HEK293 (cell line): ENCODE measurements around the gene REX1BD.
A peak's percentile ranks its signal among the peaks of the same experiment; 100 is the strongest.

Experiments
- ELK4 ChIP-seq: IDR thresholded peaks from 2 replicates; pipeline ENCODE4 v1.6.1; 2011; ENCODE audit warnings: mild to moderate bottlenecking, low read depth, low read length, borderline replicate concordance
- FEZF1 ChIP-seq: fragments of 450-650 bp; formaldehyde crosslinking; IDR thresholded peaks from 2 replicates; pipeline ENCODE4 v1.5.1; 2016; ENCODE audit warnings: missing biosample characterization, missing genetic modification characterization
- GLIS1 ChIP-seq: fragments of 450-650 bp; formaldehyde crosslinking; IDR thresholded peaks from 2 replicates; pipeline ENCODE4 v1.5.1; 2016; ENCODE audit warnings: missing biosample characterization, missing genetic modification characterization
- GLIS2 ChIP-seq: fragments of 450-650 bp; formaldehyde crosslinking; IDR thresholded peaks from 2 replicates; pipeline ENCODE4 v1.5.1; 2016; ENCODE audit warnings: missing biosample characterization, missing genetic modification characterization
- INSM2 ChIP-seq: fragments of 450-650 bp; formaldehyde crosslinking; IDR thresholded peaks from 2 replicates; pipeline ENCODE4 v1.5.1; 2016; ENCODE audit warnings: missing biosample characterization, missing genetic modification characterization
- KLF10 ChIP-seq: fragments of 450-650 bp; IDR thresholded peaks from 2 replicates; pipeline ENCODE4 v1.5.1; 2018; ENCODE audit warnings: missing biosample characterization, mild to moderate bottlenecking, missing genetic modification characterization
- OSR2 ChIP-seq: fragments of 450-650 bp; formaldehyde crosslinking; IDR thresholded peaks from 2 replicates; pipeline ENCODE4 v1.5.1; 2016; ENCODE audit warnings: missing biosample characterization, missing genetic modification characterization
- RBAK ChIP-seq: fragments of 450-650 bp; formaldehyde crosslinking; IDR thresholded peaks from 2 replicates; pipeline ENCODE4 v1.5.1; 2016; ENCODE audit warnings: missing biosample characterization, missing genetic modification characterization
- REPIN1 ChIP-seq: fragments of 450-650 bp; formaldehyde crosslinking; IDR thresholded peaks from 2 replicates; pipeline ENCODE4 v1.5.1; 2017; ENCODE audit warnings: missing biosample characterization, missing genetic modification characterization, low read depth
- ZBTB1 ChIP-seq: fragments of 450-650 bp; formaldehyde crosslinking; IDR thresholded peaks from 2 replicates; pipeline ENCODE4 v1.5.1; 2016; ENCODE audit warnings: missing biosample characterization, missing genetic modification characterization
- ZBTB10 ChIP-seq: fragments of 450-650 bp; formaldehyde crosslinking; IDR thresholded peaks from 2 replicates; pipeline ENCODE4 v1.5.1; 2016; ENCODE audit warnings: missing biosample characterization, missing genetic modification characterization
- ZBTB17 ChIP-seq: fragments of 450-650 bp; formaldehyde crosslinking; IDR thresholded peaks from 2 replicates; pipeline ENCODE4 v1.5.1; 2016; ENCODE audit warnings: missing biosample characterization, missing genetic modification characterization
- ZBTB6 ChIP-seq: fragments of 450-650 bp; formaldehyde crosslinking; IDR thresholded peaks from 2 replicates; pipeline ENCODE4 v1.5.1; 2017; ENCODE audit warnings: missing biosample characterization, missing genetic modification characterization
- ZFP3 ChIP-seq: fragments of 450-650 bp; formaldehyde crosslinking; IDR thresholded peaks from 2 replicates; pipeline ENCODE4 v1.5.1; 2016; ENCODE audit warnings: low read depth, missing biosample characterization, missing genetic modification characterization
- ZNF133 ChIP-seq: fragments of 450-650 bp; formaldehyde crosslinking; IDR thresholded peaks from 2 replicates; pipeline ENCODE4 v1.5.1; 2016; ENCODE audit warnings: missing biosample characterization, missing genetic modification characterization
- ZNF214 ChIP-seq: fragments of 450-650 bp; formaldehyde crosslinking; IDR thresholded peaks from 2 replicates; pipeline ENCODE4 v1.5.1; 2017; ENCODE audit warnings: missing biosample characterization, mild to moderate bottlenecking, missing genetic modification characterization, borderline replicate concordance
- ZNF221 ChIP-seq: fragments of 450-650 bp; formaldehyde crosslinking; IDR thresholded peaks from 2 replicates; pipeline ENCODE4 v1.5.1; 2017; ENCODE audit warnings: missing biosample characterization, missing genetic modification characterization, borderline replicate concordance
- ZNF23 ChIP-seq: fragments of 450-650 bp; formaldehyde crosslinking; IDR thresholded peaks from 2 replicates; pipeline ENCODE4 v1.5.1; 2016; ENCODE audit warnings: missing biosample characterization, missing genetic modification characterization, borderline replicate concordance
- ZNF24 ChIP-seq: fragments of 450-650 bp; formaldehyde crosslinking; IDR thresholded peaks from 2 replicates; pipeline ENCODE4 v1.5.1; 2016; ENCODE audit warnings: missing biosample characterization, missing genetic modification characterization
- ZNF274 ChIP-seq, 2 experiments: fragments of 200-500 bp in 1 of 2; fragments of 450-650 bp in 1 of 2; sonication (Bioruptor generic) in 1 of 2; formaldehyde crosslinking in 1 of 2; IDR thresholded peaks; 2 replicates each; pipeline versions ENCODE4 v1.5.1 to v1.6.1; 2014 to 2016; ENCODE audit warnings: borderline replicate concordance in 1 of 2, inconsistent platforms in 1 of 2, low read length in 1 of 2, missing biosample characterization in 1 of 2, missing genetic modification characterization in 1 of 2
- ZNF426 ChIP-seq: fragments of 450-650 bp; formaldehyde crosslinking; IDR thresholded peaks from 2 replicates; pipeline ENCODE4 v1.5.1; 2017; ENCODE audit warnings: missing biosample characterization, missing genetic modification characterization, mild to moderate bottlenecking, inconsistent platforms, moderate library complexity
- ZNF501 ChIP-seq: fragments of 450-650 bp; formaldehyde crosslinking; IDR thresholded peaks from 2 replicates; pipeline ENCODE4 v1.5.1; 2016; ENCODE audit warnings: missing biosample characterization, missing genetic modification characterization
- ZNF529 ChIP-seq: fragments of 450-650 bp; formaldehyde crosslinking; IDR thresholded peaks from 2 replicates; pipeline ENCODE4 v1.5.1; 2017; ENCODE audit warnings: missing genetic modification characterization, missing biosample characterization; ENCODE audit not compliant: insufficient replicate concordance
- ZNF555 ChIP-seq: fragments of 450-650 bp; formaldehyde crosslinking; conservative IDR thresholded peaks from 2 replicates; pipeline ENCODE4 v1.5.1; 2017; ENCODE audit warnings: missing biosample characterization, mild to moderate bottlenecking, missing genetic modification characterization, inconsistent platforms
- ZNF596 ChIP-seq: fragments of 450-650 bp; IDR thresholded peaks from 2 replicates; pipeline ENCODE4 v1.5.0; 2018; ENCODE audit warnings: missing biosample characterization, mild to moderate bottlenecking, missing genetic modification characterization, moderate library complexity
- ZNF600 ChIP-seq: fragments of 450-650 bp; formaldehyde crosslinking; IDR thresholded peaks from 2 replicates; pipeline ENCODE4 v1.5.1; 2016; ENCODE audit warnings: missing biosample characterization, missing genetic modification characterization
- ZNF610 ChIP-seq: fragments of 450-650 bp; formaldehyde crosslinking; IDR thresholded peaks from 2 replicates; pipeline ENCODE4 v1.5.1; 2016; ENCODE audit warnings: missing biosample characterization, missing genetic modification characterization, borderline replicate concordance
- ZNF629 ChIP-seq: fragments of 450-650 bp; formaldehyde crosslinking; IDR thresholded peaks from 2 replicates; pipeline ENCODE4 v1.5.1; 2017; ENCODE audit warnings: missing biosample characterization, missing genetic modification characterization
- ZNF76 ChIP-seq: fragments of 450-650 bp; formaldehyde crosslinking; IDR thresholded peaks from 2 replicates; pipeline ENCODE4; 2016; ENCODE audit warnings: low read depth, missing biosample characterization, missing genetic modification characterization, borderline replicate concordance
- ZNF791 ChIP-seq: fragments of 450-650 bp; formaldehyde crosslinking; IDR thresholded peaks from 2 replicates; pipeline ENCODE4 v1.5.1; 2016; ENCODE audit warnings: missing biosample characterization, missing genetic modification characterization
- ZNF792 ChIP-seq: fragments of 450-650 bp; formaldehyde crosslinking; IDR thresholded peaks from 2 replicates; pipeline ENCODE4 v1.5.1; 2016; ENCODE audit warnings: missing biosample characterization, missing genetic modification characterization
- ZSCAN18 ChIP-seq: fragments of 450-650 bp; formaldehyde crosslinking; IDR thresholded peaks from 2 replicates; pipeline ENCODE4 v1.5.1; 2016; ENCODE audit warnings: missing biosample characterization, missing genetic modification characterization

Gene REX1BD

GRCh38 chr19:18571564-18572344 lies 16.8 kb upstream of the REX1BD start, which contains the start of gene UBA52 (continued):
- TF ChIP-seq INSM2 (tag by site-specific recombination) (no peak; the same call in 1 of the 2 replicates), RBAK (tag by site-specific recombination) (no peak), ZNF214 (tag by site-specific recombination) (no peak), ZBTB10 (tag by site-specific recombination) (no peak), ELK4 (peak; percentile 72; the same call in 1 of the 2 replicates), FEZF1 (tag by site-specific recombination) (no peak), ZNF529 (tag by site-specific recombination) (no peak), ZNF596 (tag by site-specific recombination) (no peak), REPIN1 (tag by site-specific recombination) (peak; percentile 84; the same call in 1 of the 2 replicates), ZNF76 (tag by site-specific recombination) (peak; percentile 87), KLF10 (tag by site-specific recombination) (peak; percentile 87), ZNF426 (tag by site-specific recombination) (no peak), GLIS2 (tag by site-specific recombination) (no peak), ZFP3 (tag by site-specific recombination) (no peak), ZBTB1 (no peak), ZNF792 (no peak), ZNF629 (tag by site-specific recombination) (peak; percentile 99), ZNF555 (tag by site-specific recombination) (no peak), ZNF23 (no peak), GLIS1 (peak; percentile 46; the same call in 1 of the 2 replicates), ZSCAN18 (tag by site-specific recombination) (no peak), OSR2 (tag by site-specific recombination) (no peak), ZNF221 (tag by site-specific recombination) (no peak), ZNF501 (tag by site-specific recombination) (0 out of 2 replicates have a peak, but pooled peaks have one; percentile 34), ZNF610 (tag by site-specific recombination) (peak; percentile 70; the same call in 1 of the 2 replicates), ZBTB17 (tag by site-specific recombination) (peak; percentile 86), ZBTB6 (peak; percentile 41; the same call in 1 of the 2 replicates), ZNF274 (IDR thresholded peaks at IDR 0.05; ENCODE audit: low read length) (no peak), ZNF274 (tag by site-specific recombination; IDR thresholded peaks at IDR 0.05; ENCODE audit: borderline replicate concordance) (no peak), ZNF133 (tag by site-specific recombination) (no peak), ZNF600 (tag by site-specific recombination) (no peak), ZNF24 (tag by site-specific recombination) (peak; percentile 58; the same call in 1 of the 2 replicates), ZNF791 (tag by site-specific recombination) (no peak)
